ENCODE measurements around the gene DHX32. TPM values are rescaled to one million over a fixed set of nuclear protein-coding genes. Genes with fewer than 3 reads are reported as not detected.
"Not testable (repeated sequence)": the region's sequence is repeated elsewhere in the genome, so short reads cannot be mapped to it uniquely, and the experiment has no call there.

The DHX32 gene
- total and polyA plus RNA-seq, 2 of the 4 experiments (the other 2 are of a cell fraction) = 15.6 to 27.8 TPM

- DNase-seq = not testable (repeated sequence)
These were observed 22.1 kb upstream of the DHX32 start for GRCh38 chr10:125903135-125903640.

DNA sequence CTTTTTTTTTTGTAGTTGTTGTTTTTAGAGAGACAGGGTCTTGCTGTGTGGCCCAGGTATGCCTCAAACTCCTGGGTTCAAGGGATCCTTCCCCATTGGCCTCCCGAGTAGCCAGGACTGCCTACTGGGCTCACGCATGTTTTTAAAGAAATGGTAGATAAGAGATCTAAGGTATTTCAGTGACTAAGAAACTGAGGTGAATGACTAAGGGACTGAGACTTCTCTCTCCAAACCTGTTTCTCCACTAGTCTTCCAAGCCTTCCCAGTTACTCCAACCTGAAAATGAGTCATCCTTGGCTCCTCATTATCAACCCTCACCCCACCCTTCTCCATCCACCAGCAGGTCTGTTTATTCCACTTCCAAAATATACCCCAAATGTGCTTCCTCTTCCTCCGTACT is 19.9 kb upstream of the DHX32 start:
- H3K4ac ChIP-seq (ENCODE audit: low read depth, low read length); H3K23ac ChIP-seq (ENCODE audit: low read depth, low read length); H3K27me3 ChIP-seq (ENCODE audit: control insufficient read depth, insufficient read depth, low read length); H3K18ac ChIP-seq (ENCODE audit: low read depth, low read length); H2BK5ac ChIP-seq (ENCODE audit: low read depth, low read length, poor library complexity, severe bottlenecking); H3K56ac ChIP-seq (ENCODE audit: extremely low read depth, insufficient read depth, low read length); H2AK9ac ChIP-seq (replicated peaks; ENCODE audit: low read depth, low read length, poor library complexity); H4K91ac ChIP-seq (ENCODE audit: insufficient read depth, low read depth, low read length); H2BK20ac ChIP-seq (ENCODE audit: low read depth, low read length); dilution Hi-C loops (cut with HindIII; ENCODE audit: low sequenced_read_pairs, unreplicated experiment); H3K36me3 ChIP-seq (ENCODE audit: control insufficient read depth, insufficient read depth, low read length); DNase-seq; CTCF ChIA-PET; H2AFZ ChIP-seq (replicated peaks; ENCODE audit: low read length, poor library complexity); H4K20me1 ChIP-seq (ENCODE audit: insufficient read depth, low read length); H3K4me2 ChIP-seq (ENCODE audit: low read depth, low read length); H3K9me3 ChIP-seq (ENCODE audit: control insufficient read depth, insufficient read depth, low read length); H2BK120ac ChIP-seq (ENCODE audit: low read depth, low read length); H2BK15ac ChIP-seq (ENCODE audit: low read depth, low read length); H4K8ac ChIP-seq (ENCODE audit: low read depth in 2 of 2, low read length in 2 of 2); BruUV-seq (replicated peaks); H4K5ac ChIP-seq (ENCODE audit: low read depth, low read length); H3K79me1 ChIP-seq (ENCODE audit: low read depth in 1 of 2, low read length in 2 of 2); H3K4me3 ChIP-seq (ENCODE audit: insufficient read depth, low read depth, low read length); H3K9me1 ChIP-seq (ENCODE audit: insufficient read depth, low read length); H3K4me1 ChIP-seq (ENCODE audit: control insufficient read depth, insufficient read depth, low read length); ATAC-seq (ENCODE audit: low read depth); H3K27ac ChIP-seq (ENCODE audit: insufficient read depth, low read length); H2AK5ac ChIP-seq (ENCODE audit: low read depth, low read length); H3K14ac ChIP-seq (replicated peaks; ENCODE audit: low read depth, low read length); in situ Hi-C loops (cut with MboI; ENCODE audit: low sequenced_read_pairs); intact Hi-C loops (cut with micrococcal nuclease); H3K9ac ChIP-seq (ENCODE audit: low read depth, low read length); POLR2A ChIA-PET (ENCODE audit: unreplicated experiment): not testable (repeated sequence)
- no CpG with 5 or more reads among the region's 3 CpGs for WGBS, 2 experiments (ENCODE audit: extremely low coverage in 2 of 2, insufficient read length in 1 of 2)

More at GRCh38 chr10:125903135-125903640, 22.1 kb upstream of the DHX32 start:
- H3K23ac ChIP-seq (ENCODE audit: low read depth, low read length); H3K27ac ChIP-seq (ENCODE audit: insufficient read depth, low read length); in situ Hi-C loops (cut with MboI; ENCODE audit: low sequenced_read_pairs); H2AK5ac ChIP-seq (ENCODE audit: low read depth, low read length); H2BK20ac ChIP-seq (ENCODE audit: low read depth, low read length); H4K91ac ChIP-seq (ENCODE audit: insufficient read depth, low read depth, low read length); H3K9ac ChIP-seq (ENCODE audit: low read depth, low read length); ATAC-seq (ENCODE audit: low read depth); H4K20me1 ChIP-seq (ENCODE audit: insufficient read depth, low read length); H3K9me1 ChIP-seq (ENCODE audit: insufficient read depth, low read length); dilution Hi-C loops (cut with HindIII; ENCODE audit: low sequenced_read_pairs, unreplicated experiment); H2BK5ac ChIP-seq (ENCODE audit: low read depth, low read length, poor library complexity, severe bottlenecking); H3K4me3 ChIP-seq (ENCODE audit: insufficient read depth, low read depth, low read length); H2BK15ac ChIP-seq (ENCODE audit: low read depth, low read length); H3K27me3 ChIP-seq (ENCODE audit: control insufficient read depth, insufficient read depth, low read length); H4K8ac ChIP-seq (ENCODE audit: low read depth in 2 of 2, low read length in 2 of 2); H3K14ac ChIP-seq (replicated peaks; ENCODE audit: low read depth, low read length); H3K36me3 ChIP-seq (ENCODE audit: control insufficient read depth, insufficient read depth, low read length); POLR2A ChIA-PET (ENCODE audit: unreplicated experiment); BruUV-seq (replicated peaks); H3K9me3 ChIP-seq (ENCODE audit: control insufficient read depth, insufficient read depth, low read length); H3K4me1 ChIP-seq (ENCODE audit: control insufficient read depth, insufficient read depth, low read length); H2AK9ac ChIP-seq (replicated peaks; ENCODE audit: low read depth, low read length, poor library complexity); H3K79me1 ChIP-seq (ENCODE audit: low read depth in 1 of 2, low read length in 2 of 2); H3K4me2 ChIP-seq (ENCODE audit: low read depth, low read length); H3K56ac ChIP-seq (ENCODE audit: extremely low read depth, insufficient read depth, low read length); H3K18ac ChIP-seq (ENCODE audit: low read depth, low read length); H2BK120ac ChIP-seq (ENCODE audit: low read depth, low read length); CTCF ChIA-PET; H3K4ac ChIP-seq (ENCODE audit: low read depth, low read length); H2AFZ ChIP-seq (replicated peaks; ENCODE audit: low read length, poor library complexity); intact Hi-C loops (cut with micrococcal nuclease); H4K5ac ChIP-seq (ENCODE audit: low read depth, low read length): not testable (repeated sequence)
- WGBS, 2 experiments (ENCODE audit: extremely low coverage in 2 of 2, insufficient read length in 1 of 2) = no CpG with 5 or more reads among the region's 3 CpGs

Measured in IMR-90 (cell line).